K562 (cell line): Measurements from ENCODE around the gene ELP1. TPM values are rescaled to one million over a fixed set of nuclear protein-coding genes. Genes with fewer than 3 reads are reported as not detected.

Experiments
- ATAC-seq: fragments of 200-7000 bp; cut with Tn5 transposase; 3 replicates; pipeline ENCODE4 v1.9.1; 2020; ENCODE audit warnings: moderate library complexity
- BruUV-seq: library from RNA; stranded (reverse); fragments of 400-500 nt; replicated peaks from 2 replicates; lab custom pipeline; 2021; lab: Mats Ljungman, UMichigan
- CTCF ChIA-PET: fragments of 300-600 bp; formaldehyde crosslinking; extraction: SDS; loops from one replicate; lab custom pipeline; 2021; ENCODE audit warnings: low intra/inter-chr PET ratio; lab: Yijun Ruan, JAX
- POLR2A ChIA-PET: fragments of 300-600, 350-650 bp; sonication (Branson Sonifier 250); formaldehyde crosslinking; extraction: SDS; loops from one replicate; lab custom pipeline; 2021; ENCODE audit warnings: antibody characterized with exemption, inconsistent platforms; lab: Yijun Ruan, JAX
- DNase-seq, 4 experiments: peaks; one replicate each; pipeline versions ENCODE4 v3.0.0 to v3.0.0-alpha.2; 2011 to 2018; ENCODE audit warnings: low spot score in 3 of 4, mixed read lengths in 3 of 4; ENCODE audit errors: extremely low read depth in 1 of 4
- FAIRE-seq: peaks from 2 replicates; lab custom pipeline; 2011; peaks lifted over from hg19 to GRCh38; lab: Jason Lieb, UNC
- H2AFZ ChIP-seq: 2 replicates; pipeline ENCODE4 v1.6.0; 2011; ENCODE audit warnings: low read depth, low read length, control low read depth, inconsistent platforms
- H3K27ac ChIP-seq: fragments of 200-600 bp; 3 replicates; pipeline ENCODE4 v1.8.0; 2011; ENCODE audit warnings: low read depth, mild to moderate bottlenecking, control low read depth, inconsistent platforms, low read length, moderate library complexity, mixed read lengths; ENCODE audit errors: extremely low read depth
- H3K27me3 ChIP-seq, 2 experiments: fragments of 300-600 bp in 1 of 2; 2 replicates in 1 of 2; 3 replicates in 1 of 2; pipeline versions ENCODE4 v1.6.0 to v1.8.0; 2011; ENCODE audit warnings: inconsistent platforms in 2 of 2, low read length in 2 of 2, mild to moderate bottlenecking in 1 of 2, mixed read lengths in 1 of 2, moderate library complexity in 1 of 2; ENCODE audit not compliant: control insufficient read depth in 2 of 2, insufficient read depth in 2 of 2
- H3K36me3 ChIP-seq: fragments of 300-600 bp; 3 replicates; pipeline ENCODE4 v1.8.0; 2011; ENCODE audit warnings: mild to moderate bottlenecking, low read length, inconsistent platforms; ENCODE audit not compliant: control insufficient read depth, insufficient read depth
- H3K4me1 ChIP-seq, 2 experiments: fragments of 200-600 bp in 1 of 2; replicated peaks in 1 of 2; 2 replicates in 1 of 2; 3 replicates in 1 of 2; pipeline versions ENCODE4 v1.5.1 to v1.8.0; 2011; ENCODE audit warnings: inconsistent platforms in 2 of 2, low read length in 2 of 2, mild to moderate bottlenecking in 1 of 2, mixed read lengths in 1 of 2, moderate library complexity in 1 of 2; ENCODE audit not compliant: control insufficient read depth in 2 of 2, insufficient read depth in 2 of 2
- H3K4me2 ChIP-seq: 2 replicates; pipeline ENCODE4 v1.6.1; 2011; ENCODE audit warnings: low read length, control low read depth, inconsistent platforms, mixed read lengths; ENCODE audit not compliant: insufficient read depth
- H3K4me3 ChIP-seq: fragments of 200-600 bp; sonication (generic), shearing (Covaris generic); 2 replicates; pipeline ENCODE4 v1.5.1; 2016; ENCODE audit warnings: control low read depth, inconsistent platforms
- H3K79me2 ChIP-seq: fragments of 200-600 bp; 3 replicates; pipeline ENCODE4 v1.8.0; 2011; ENCODE audit warnings: low read length, inconsistent platforms; ENCODE audit not compliant: control insufficient read depth, insufficient read depth
- H3K9ac ChIP-seq, 2 experiments: 2 replicates each; pipeline versions ENCODE4 v1.6.0 to v1.6.1; 2011; ENCODE audit warnings: low read depth in 2 of 2, low read length in 2 of 2, control low read depth in 1 of 2, inconsistent platforms in 1 of 2, mild to moderate bottlenecking in 1 of 2, mixed read lengths in 1 of 2; ENCODE audit not compliant: insufficient read depth in 1 of 2
- H3K9me1 ChIP-seq: one replicate; pipeline ENCODE4 v1.6.0; 2011; ENCODE audit warnings: inconsistent platforms, mild to moderate bottlenecking, low read length, moderate library complexity; ENCODE audit not compliant: control insufficient read depth, insufficient read depth
- H3K9me3 ChIP-seq: replicated peaks from 2 replicates; pipeline ENCODE4 v1.5.1; 2011; ENCODE audit warnings: low read depth, low read length, inconsistent platforms; ENCODE audit not compliant: control insufficient read depth, insufficient read depth
- H4K20me1 ChIP-seq: replicated peaks from 2 replicates; pipeline ENCODE4 v1.6.1; 2011; ENCODE audit warnings: low read length, inconsistent platforms, mixed read lengths; ENCODE audit not compliant: control insufficient read depth, insufficient read depth
- CEBPB ChIP-seq: fragments of 450-650 bp; IDR thresholded peaks from 2 replicates; pipeline ENCODE4 v1.6.1; 2016; ENCODE audit warnings: missing genetic modification characterization, missing compliant biosample characterization
- CEBPG ChIP-seq, 3 experiments: fragments of 200-800 bp in 1 of 3; sonication (Bioruptor generic) in 1 of 3; sonication (generic) in 1 of 3; formaldehyde crosslinking in 1 of 3; IDR thresholded peaks in 2 of 3; conservative IDR thresholded peaks in 1 of 3; 2 replicates each; pipeline versions ENCODE4 v1.6.1 to v1.8.0; 2016 to 2022; ENCODE audit warnings: missing compliant biosample characterization in 2 of 3, missing genetic modification characterization in 2 of 3, mild to moderate bottlenecking in 1 of 3, missing genetic modification reagents in 1 of 3
- FOXK1 ChIP-seq: sonication (generic); formaldehyde crosslinking; IDR thresholded peaks from 2 replicates; pipeline ENCODE4 v1.8.0; 2022; ENCODE audit warnings: missing genetic modification reagents, mild to moderate bottlenecking, borderline replicate concordance
- HDGF ChIP-seq: fragments of 450-650 bp; IDR thresholded peaks from 2 replicates; pipeline ENCODE4 v1.6.1; 2016
- KLF13 ChIP-seq: fragments of 450-650 bp; IDR thresholded peaks from 2 replicates; pipeline ENCODE4 v1.6.1; 2016; ENCODE audit warnings: missing genetic modification characterization, low read depth, mild to moderate bottlenecking, missing compliant biosample characterization, moderate library complexity, borderline replicate concordance
- NCOR1 ChIP-seq: fragments of 450-650 bp; IDR thresholded peaks from 2 replicates; pipeline ENCODE4 v1.6.1; 2016; ENCODE audit warnings: mild to moderate bottlenecking, moderate library complexity
- ZEB2 ChIP-seq: fragments of 450-650 bp; IDR thresholded peaks from 2 replicates; pipeline ENCODE4 v1.6.1; 2016
- ZNF224 ChIP-seq: sonication (generic); formaldehyde crosslinking; IDR thresholded peaks from 2 replicates; pipeline ENCODE4 v1.8.0; 2022; ENCODE audit warnings: mild to moderate bottlenecking, missing genetic modification reagents
- WGBS: fragments of 100-300 bp; shearing (Covaris generic); methylation state at CpG from one replicate; pipeline ENCODE4 v1.1.6; 2016; ENCODE audit warnings: low coverage, mixed read lengths; ENCODE audit not compliant: insufficient coverage; ENCODE audit errors: missing lambda C conversion rate; 5-methylcytosine and 5-hydroxymethylcytosine counted together
- in situ Hi-C: fragments of 300-500 bp; cut with MboI; formaldehyde crosslinking; loops from 4 replicates; pipeline ENCODE4 v1.15.0; 2018; ENCODE audit warnings: inconsistent platforms, mixed read lengths
- intact Hi-C: fragments of 100-400 bp; cut with micrococcal nuclease; formaldehyde crosslinking; loops from 2 replicates; pipeline ENCODE4 v1.14.2; 2022
- polyA plus RNA-seq, 8 experiments: library from polyadenylated mRNA; depleted of rRNA in 4 of 8; stranded (reverse) in 5 of 8; unstranded in 3 of 8; fragments of >200 nt; fragmentation: Nextera tagmentation in 2 of 8; fragmentation: Illumina TruSeq in 1 of 8; extraction: Ambion mirVana in 2 of 8; extraction: Trizol in 1 of 8; gene quantifications; 2 replicates each; pipeline versions ENCODE4 v1.2.1 to v1.2.3, GENCODE V29; 2011 to 2014; ENCODE audit warnings: inconsistent platforms in 1 of 8, missing spikeins in 1 of 8
- total RNA-seq, 7 experiments: library from RNA; depleted of rRNA in 6 of 7; stranded (reverse); fragments of >200 nt in 6 of 7; fragmentation: Illumina TruSeq in 2 of 7; extraction: Trizol in 2 of 7; gene quantifications; 2 replicates each; pipeline versions ENCODE4 v1.2.1 to v1.2.3, GENCODE V29; 2011 to 2021; ENCODE audit warnings: low replicate concordance in 1 of 7
- TF ChIP-seq, protein P1 (sequence below): fragments of 250-450 bp; sonication (Bioruptor Pico); IDR thresholded peaks from 2 replicates; pipeline ENCODE4 v1.6.1; 2021; ENCODE audit warnings: mild to moderate bottlenecking

The ELP1 gene
- total and polyA plus RNA-seq, 9 of the 15 experiments (the other 6 are each of a cell fraction or from before 2014, with no cell fraction given) = 17.0 to 48.6 (median 39.7) TPM

DNA sequence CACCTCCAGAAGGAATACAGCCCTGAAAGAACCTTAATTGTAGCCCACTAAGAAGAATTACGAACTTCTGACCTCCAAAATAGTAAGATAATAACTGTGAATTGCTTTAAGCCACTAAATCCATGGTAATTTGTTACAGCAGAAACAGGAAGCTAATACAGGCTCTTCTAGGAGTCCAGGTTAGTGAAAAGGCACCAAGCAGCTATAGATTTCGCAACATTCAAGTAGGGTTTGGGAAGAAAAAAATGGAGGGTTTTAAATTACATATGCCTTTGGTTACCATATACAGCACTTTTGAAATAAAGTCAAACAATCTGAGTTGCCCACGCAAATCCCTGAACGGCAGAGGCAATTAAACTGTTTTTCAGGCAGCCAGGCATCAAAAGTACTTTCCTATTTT lies 73.6 kb downstream of the ELP1 start:
- ChIA-PET POLR2A (no interaction called here), CTCF (no interaction called here)
- Histone ChIP-seq H3K27me3 (peaks cover 15 to 19% of the 10 kb centered on the region in 2 experiments), H3K79me2 (no peaks in the 10 kb centered on the region), H3K4me3 (no peak overlapping the region), H3K9ac (no peak overlapping the region), H3K9me1 (no peaks in the 10 kb centered on the region), H4K20me1 (no peaks in the 10 kb centered on the region), H3K36me3 (no peaks in the 10 kb centered on the region), H3K9me3 (no peaks in the 10 kb centered on the region), H3K4me1 (peaks cover 0 to 6% of the 10 kb centered on the region in 2 experiments; a peak in 1 of 5 replicates), H3K27ac (no peak overlapping the region), H2AFZ (no peak overlapping the region), H3K4me2 (no peak overlapping the region)
- peak; percentile 74 for TF ChIP-seq CEBPB
- TF ChIP-seq HDGF = no peak
- no peak for TF ChIP-seq ZNF224 (CRISPR knock-in tag)
- no peak for TF ChIP-seq KLF13 (tag)
- TF ChIP-seq, protein P1, sequence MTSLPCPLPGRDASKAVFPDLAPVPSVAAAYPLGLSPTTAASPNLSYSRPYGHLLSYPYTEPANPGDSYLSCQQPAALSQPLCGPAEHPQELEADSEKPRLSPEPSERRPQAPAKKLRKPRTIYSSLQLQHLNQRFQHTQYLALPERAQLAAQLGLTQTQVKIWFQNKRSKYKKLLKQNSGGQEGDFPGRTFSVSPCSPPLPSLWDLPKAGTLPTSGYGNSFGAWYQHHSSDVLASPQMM (CRISPR knock-in tag) = no peak
- TF ChIP-seq NCOR1 = no peak
- TF ChIP-seq FOXK1 (CRISPR knock-in tag) = no peak
- no peak for TF ChIP-seq ZEB2
- TF ChIP-seq CEBPG (CRISPR knock-in tag; IDR thresholded peaks at IDR 0.05) = no peak
- TF ChIP-seq CEBPG (tag; conservative IDR thresholded peaks at IDR 0.05 in 1 of 2, IDR thresholded peaks at IDR 0.05 in 1 of 2) = peak; percentile 35 to 64; a peak in 3 of 4 replicates
- intact Hi-C loops (no loop called here), in situ Hi-C loops (no loop called here)
- no TSS peak for BruUV-seq
- DNase-seq (no peak), FAIRE-seq (no peak), ATAC-seq (no peak)
- whole genome bisulfite sequencing = 19% methylated on average over 4 of the region's 4 CpGs
